NCI-H1417 treated with DMSO at 0.1 percent for 48 hours (cell line): ENCODE measurements around the gene OTOG.

Experiments used
- DNase-seq: peaks from one replicate; lab custom pipeline; 2025; lab: John Stamatoyannopoulos, UW

Gene OTOG

GRCh38 chr11:17538731-17539130 is 8.3 kb upstream of the OTOG start:
- no peak for DNase-seq

GRCh38 chr11:17540807-17541206 is 6.3 kb upstream of the OTOG start:
- DNase-seq = no peak

GRCh38 chr11:17541330-17541885 is 5.7 kb upstream of the OTOG start:
- DNase-seq = no peak

- no peak for DNase-seq
These were observed 4.8 kb upstream of the OTOG start for GRCh38 chr11:17542249-17542648.

- DNase-seq = no peak
These were observed 4.0 kb upstream of the OTOG start for GRCh38 chr11:17543041-17543440.

- DNase-seq = no peak
These were observed 3.4 kb upstream of the OTOG start for GRCh38 chr11:17543574-17544180.

GRCh38 chr11:17544181-17544622 is 2.9 kb upstream of the OTOG start, which contains the start of gene USH1C:
TSS of gene USH1C (minus strand) at chr11:17544416. CDS start at chr11:17544307, 109 bp downstream.
- DNase-seq = no peak

- no peak for DNase-seq
These were observed 819 bp upstream of the OTOG start for GRCh38 chr11:17546240-17546639.

GRCh38 chr11:17547932-17548331 is 873 bp downstream of the OTOG start:
- DNase-seq = no peak

GRCh38 chr11:17548444-17548843 is 1.4 kb downstream of the OTOG start:
- no peak for DNase-seq

- no peak for DNase-seq
These were observed 3.6 kb downstream of the OTOG start for GRCh38 chr11:17550450-17551346.

- DNase-seq = no peak
These were observed 4.4 kb downstream of the OTOG start for GRCh38 chr11:17551347-17552040.

GRCh38 chr11:17552041-17552355 is 4.9 kb downstream of the OTOG start:
- no peak for DNase-seq

- no peak for DNase-seq
These were observed 5.6 kb downstream of the OTOG start for GRCh38 chr11:17552392-17553248.

GRCh38 chr11:17553249-17553546 is 6.1 kb downstream of the OTOG start:
- DNase-seq = no peak

GRCh38 chr11:17554487-17554886 is 7.4 kb downstream of the OTOG start:
- DNase-seq = no peak

- no peak for DNase-seq
These were observed 9.9 kb downstream of the OTOG start for GRCh38 chr11:17556999-17557398.

GRCh38 chr11:17558025-17558780 is 11.1 kb downstream of the OTOG start:
- no peak for DNase-seq

- DNase-seq = no peak
These were observed 11.9 kb downstream of the OTOG start for GRCh38 chr11:17558916-17559315.

- no peak for DNase-seq
These were observed 12.5 kb downstream of the OTOG start for GRCh38 chr11:17559341-17560087.
